HTERT RPE-1 (cell line): Measurements from ENCODE around the gene TMEM63B.
"Not testable (repeated sequence)": the region's sequence is repeated elsewhere in the genome, so short reads cannot be mapped to it uniquely, and the experiment has no call there.

ENCODE experiments used
- in situ Hi-C: fragments of 300-500 bp; cut with MboI; formaldehyde crosslinking; loops from 4 replicates; pipeline ENCODE4 v1.14.3; 2020; ENCODE audit warnings: low sequenced_read_pairs

Gene TMEM63B

DNA sequence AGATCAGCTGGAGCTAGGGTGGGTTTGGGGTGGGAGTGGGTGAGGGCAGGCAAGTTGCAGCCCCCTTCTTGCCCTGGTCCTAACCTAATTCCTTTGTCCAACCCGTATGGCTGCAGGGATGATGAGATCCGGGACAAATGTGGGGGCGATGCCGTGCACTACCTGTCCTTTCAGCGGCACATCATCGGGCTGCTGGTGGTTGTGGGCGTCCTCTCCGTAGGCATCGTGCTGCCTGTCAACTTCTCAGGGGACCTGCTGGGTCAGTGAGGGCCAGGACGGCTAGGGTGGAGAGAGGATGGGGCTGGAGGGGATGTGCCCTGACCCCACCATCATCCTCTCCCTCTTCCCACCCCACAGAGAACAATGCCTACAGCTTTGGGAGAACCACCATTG lies 12.0 kb downstream of the TMEM63B start:
- in situ Hi-C loops, result no loop called here

DNA sequence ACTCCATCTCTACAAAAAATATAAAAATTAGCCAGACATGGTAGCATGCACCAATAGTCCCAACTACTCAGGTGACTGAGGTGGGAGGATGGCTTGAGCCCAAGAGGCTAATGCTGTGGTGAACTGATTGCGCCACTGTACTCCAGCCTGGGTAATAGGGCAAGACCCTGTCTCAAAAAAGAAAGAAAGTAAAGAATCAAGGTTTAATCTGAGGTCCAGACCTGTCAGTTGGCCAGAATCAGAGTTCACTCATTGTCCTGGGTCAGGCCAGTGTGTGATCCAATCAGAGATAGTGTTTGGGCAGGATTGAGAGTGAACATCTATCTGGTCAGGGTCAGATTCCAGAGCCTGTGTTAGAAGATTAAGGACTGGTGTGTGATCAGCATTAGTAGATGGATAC lies 15.5 kb downstream of the TMEM63B start:
- in situ Hi-C loops, result no loop called here

DNA sequence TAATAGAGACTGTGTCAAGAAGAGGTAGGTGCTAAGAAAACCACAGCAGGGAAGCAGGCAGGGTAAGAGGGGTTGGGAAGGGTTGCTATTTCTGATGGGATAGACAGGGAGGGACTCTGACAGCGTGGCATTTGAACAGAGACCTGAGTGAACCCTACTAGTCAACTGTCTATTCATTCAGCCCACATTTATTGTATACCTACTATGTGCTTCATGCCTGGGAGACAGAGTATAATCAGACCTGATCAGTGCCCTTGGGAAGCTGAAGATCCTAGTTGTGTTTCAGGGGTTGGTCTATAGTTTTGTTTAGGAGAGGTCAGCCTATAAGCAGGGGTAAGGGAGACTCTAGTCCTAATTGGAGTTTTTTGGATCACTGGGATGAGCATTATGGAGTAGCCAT lies 16.4 kb downstream of the TMEM63B start:
- in situ Hi-C loops, result no loop called here

DNA sequence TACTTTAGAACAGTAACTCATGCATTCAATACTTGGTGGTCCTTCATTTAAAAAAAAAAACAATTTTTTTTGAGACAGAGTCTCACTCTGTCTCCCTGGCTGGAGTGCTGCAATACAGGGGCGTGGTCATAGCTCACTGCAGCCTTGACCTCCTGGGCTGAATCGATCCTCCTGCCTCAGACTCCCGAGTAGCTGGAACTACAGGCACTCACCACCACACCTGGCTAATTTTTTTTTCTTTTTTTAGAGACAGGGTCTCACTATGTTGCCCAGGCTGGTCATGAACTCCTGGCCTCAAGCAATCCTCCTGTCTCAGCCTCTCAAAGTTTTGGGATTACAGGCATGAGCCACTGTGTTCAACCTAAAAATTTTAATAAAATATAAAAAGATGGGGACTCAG lies 17.2 kb downstream of the TMEM63B start:
- in situ Hi-C loops, result not testable (repeated sequence)

DNA sequence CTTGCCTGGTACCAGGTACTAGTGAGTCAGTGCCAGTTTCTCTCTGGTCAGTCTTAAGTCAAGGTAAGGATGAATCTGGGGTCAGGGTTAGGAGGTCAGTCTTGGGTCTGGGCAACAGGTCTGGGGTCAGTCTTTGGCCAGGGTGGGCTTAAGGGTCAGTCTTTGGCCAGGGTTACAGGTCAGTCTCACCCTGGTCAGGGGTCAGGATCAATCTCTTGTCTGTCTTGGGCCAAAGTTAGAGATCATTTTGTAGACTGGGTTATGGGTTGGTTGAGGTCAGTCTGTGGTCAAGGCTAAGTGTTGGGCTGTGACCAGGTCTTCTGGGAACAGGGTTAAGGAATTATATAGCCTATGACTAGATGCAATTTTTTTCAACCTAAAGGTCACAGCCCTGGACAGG lies 18.5 kb downstream of the TMEM63B start:
- in situ Hi-C loops, result no loop called here

DNA sequence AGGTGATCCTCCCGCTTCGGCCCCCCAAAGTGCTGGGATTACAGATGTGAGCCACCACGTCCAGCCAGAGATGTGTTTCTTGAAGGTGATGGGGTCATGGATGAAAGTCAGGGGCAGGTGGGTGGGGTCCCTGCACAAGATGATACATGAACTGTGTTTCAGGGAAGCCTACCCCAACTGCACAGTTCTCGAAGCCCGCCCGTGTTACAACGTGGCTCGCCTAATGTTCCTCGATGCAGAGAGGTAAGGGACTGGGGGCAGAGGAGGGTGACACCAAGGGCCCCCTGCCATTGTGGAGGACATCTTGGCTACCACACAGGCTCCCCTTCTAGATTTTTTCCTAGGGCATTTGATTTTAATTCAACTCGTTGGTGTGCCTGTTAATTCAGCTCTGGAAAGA lies 19.3 kb downstream of the TMEM63B start:
- in situ Hi-C loops, result no loop called here

DNA sequence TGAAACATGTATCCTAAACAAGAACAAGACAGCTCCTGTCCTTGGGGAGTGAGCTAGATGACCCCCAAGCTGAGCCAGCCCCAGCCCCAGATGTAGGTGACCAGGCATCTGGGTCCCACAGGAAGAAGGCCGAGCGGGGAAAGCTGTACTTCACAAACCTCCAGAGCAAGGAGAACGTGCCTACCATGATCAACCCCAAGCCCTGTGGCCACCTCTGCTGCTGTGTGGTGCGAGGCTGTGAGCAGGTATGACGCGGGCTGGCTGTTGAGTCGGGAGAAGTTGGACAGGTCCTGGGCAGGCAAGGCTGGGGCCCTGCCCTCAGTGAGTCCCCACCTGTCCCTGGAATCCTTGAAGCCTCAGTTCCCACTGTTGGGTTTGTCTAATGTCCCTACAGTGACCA lies 19.9 kb downstream of the TMEM63B start:
- in situ Hi-C loops, result no loop called here

DNA sequence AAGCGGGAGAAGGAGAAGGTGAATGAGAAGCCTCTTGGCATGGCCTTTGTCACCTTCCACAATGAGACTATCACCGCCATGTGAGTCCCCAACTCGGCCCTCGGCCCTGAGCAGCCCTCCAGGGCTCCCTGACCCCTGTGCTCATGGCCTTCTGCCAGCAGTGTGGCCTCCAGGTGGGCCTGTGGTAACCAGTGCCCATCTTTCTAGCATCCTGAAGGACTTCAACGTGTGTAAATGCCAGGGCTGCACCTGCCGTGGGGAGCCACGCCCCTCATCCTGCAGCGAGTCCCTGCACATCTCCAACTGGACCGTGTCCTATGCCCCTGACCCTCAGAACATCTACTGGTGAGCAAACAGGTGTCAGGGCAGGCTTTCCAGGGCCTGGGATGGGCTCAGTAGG lies 21.0 kb downstream of the TMEM63B start:
- in situ Hi-C loops, result no loop called here

DNA sequence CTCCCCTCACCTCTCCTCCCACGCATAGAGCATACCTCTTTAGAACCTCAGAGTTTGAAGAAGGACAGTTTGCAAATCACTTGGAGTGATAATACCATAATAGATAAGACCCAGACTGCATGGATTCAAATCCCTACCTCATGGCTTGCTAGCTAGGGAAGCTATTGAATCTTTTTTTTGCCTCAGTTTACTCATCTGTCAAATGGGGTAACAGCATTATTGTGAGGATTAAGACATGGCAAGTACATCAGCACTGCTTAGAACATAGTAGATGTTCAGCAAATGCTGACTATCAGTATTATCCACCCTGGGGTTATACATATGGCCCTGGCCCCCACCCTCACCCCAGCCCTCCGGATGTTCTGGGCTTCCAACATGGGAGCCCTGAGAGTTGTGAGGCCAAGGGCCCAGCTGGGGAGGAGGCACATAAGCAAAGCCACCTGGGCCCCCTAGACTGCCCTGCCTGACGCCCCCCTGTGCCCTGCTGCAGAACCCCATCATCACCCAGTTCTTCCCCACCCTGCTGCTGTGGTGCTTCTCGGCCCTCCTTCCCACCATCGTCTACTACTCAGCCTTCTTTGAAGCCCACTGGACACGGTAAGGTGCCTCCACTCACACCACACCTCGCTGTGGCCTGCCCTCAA lies 22.1 kb downstream of the TMEM63B start:
- in situ Hi-C loops, result no loop called here

DNA sequence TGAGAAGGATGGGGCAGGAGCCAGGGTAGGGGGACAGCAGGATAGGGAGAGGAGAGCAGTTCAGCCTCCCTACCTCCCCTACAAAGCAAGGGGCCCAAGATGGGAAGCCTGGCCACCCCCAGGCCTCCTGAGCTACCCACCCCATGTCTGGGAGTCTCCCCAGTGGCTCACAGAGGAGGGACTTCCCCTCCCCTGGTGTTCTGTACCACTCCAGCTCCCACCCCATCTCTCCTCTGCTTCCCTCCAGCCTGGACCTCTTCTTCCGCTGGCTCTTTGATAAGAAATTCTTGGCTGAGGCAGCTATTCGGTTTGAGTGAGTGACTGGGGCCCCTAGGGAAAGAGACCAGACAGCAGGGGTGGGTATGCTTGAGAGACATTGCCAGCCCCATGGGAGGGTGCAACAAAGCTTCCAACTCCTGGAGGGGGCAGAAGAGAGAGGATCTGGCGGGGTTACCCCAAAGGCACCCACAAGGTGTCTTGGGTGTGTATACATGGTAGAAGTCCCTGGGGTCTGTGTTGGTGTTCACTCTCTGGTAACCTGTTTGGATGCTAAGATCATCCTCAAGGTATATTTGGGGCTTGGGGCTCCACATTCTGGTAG lies 23.1 kb downstream of the TMEM63B start:
- in situ Hi-C loops, result no loop called here

DNA sequence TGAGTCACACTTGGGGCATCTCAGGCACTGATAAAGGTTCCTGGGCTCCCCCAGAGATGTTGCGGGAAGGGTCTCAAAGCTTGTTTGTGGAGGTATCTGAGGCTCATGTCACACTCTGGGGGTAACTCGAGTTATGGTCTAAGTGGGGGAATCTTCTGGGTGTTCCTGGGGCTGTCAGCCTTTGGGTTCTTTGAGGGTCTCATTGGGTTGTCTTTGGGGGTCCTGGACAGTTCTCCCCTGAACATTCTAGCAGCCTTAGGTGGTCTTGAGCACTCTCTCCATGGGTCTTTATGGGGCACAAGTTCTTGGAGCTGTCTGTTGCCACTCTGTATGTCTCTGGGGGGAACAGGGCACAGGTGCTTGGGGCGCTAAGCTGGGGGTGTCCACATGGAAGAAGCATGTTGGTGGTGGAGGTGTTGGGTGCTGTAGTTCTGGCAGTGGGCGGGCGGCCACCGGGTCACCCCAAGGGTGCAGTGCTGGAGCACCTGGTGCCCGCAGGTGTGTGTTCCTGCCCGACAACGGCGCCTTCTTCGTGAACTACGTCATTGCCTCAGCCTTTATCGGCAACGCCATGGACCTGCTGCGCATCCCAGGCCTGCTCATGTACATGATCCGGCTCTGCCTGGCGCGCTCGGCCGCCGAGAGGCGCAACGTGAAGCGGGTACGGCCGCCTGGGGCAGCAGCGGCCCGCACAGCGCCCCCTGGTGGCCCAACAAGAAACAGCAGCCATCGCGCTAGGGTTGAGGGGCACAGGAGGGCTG lies 24.2 kb downstream of the TMEM63B start:
- in situ Hi-C loops, result no loop called here

DNA sequence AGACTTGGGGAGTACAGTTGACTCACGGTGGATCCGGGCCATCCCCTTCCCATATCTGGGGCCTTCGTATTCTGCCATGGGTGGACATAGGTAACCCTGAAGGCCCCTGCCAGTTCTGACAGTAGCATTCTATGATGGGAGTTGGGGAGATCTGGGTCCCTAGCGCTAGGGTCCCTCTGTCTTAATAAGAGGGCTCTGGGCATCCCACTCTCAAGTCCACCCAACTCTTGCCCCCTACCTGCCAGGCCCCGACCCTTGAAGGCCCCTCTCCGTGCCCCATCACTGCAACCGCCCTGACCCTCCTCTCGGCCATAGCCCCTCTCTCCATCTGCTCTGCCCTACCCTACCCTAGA lies 24.7 kb downstream of the TMEM63B start:
- in situ Hi-C loops, result no loop called here

DNA sequence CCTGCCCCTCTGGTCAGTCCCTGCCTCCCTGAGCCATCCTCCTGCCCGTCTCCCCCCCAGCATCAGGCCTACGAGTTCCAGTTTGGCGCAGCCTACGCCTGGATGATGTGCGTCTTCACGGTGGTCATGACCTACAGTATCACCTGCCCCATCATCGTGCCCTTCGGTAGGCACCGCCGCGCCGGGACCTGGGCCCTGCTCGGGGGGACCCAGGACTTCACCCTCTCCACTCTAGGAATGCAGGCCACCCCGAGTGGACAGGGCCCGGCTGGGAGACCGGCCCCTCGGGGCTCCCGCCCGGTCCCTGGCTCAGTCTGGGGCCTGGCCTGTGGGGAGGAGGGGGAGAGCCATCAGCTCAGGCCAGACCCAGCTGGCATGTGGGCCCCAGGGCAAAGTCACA lies 25.2 kb downstream of the TMEM63B start:
- in situ Hi-C loops, result no loop called here

DNA sequence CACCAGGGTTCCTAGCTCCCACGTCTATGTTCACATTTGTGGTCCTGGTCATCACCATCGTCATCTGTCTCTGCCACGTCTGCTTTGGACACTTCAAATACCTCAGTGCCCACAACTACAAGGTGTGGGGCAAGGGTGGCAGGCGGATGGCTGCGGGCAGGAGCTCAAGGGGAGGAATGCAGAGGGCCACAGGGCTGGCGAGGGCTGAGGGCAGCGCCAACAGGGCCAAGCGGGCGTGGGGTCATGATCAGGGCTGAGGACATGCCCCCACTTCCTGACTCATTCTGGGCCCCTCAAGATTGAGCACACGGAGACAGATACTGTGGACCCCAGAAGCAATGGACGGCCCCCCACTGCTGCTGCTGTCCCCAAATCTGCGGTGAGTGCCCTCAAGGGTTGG lies 26.7 kb downstream of the TMEM63B start:
- in situ Hi-C loops, result no loop called here

DNA sequence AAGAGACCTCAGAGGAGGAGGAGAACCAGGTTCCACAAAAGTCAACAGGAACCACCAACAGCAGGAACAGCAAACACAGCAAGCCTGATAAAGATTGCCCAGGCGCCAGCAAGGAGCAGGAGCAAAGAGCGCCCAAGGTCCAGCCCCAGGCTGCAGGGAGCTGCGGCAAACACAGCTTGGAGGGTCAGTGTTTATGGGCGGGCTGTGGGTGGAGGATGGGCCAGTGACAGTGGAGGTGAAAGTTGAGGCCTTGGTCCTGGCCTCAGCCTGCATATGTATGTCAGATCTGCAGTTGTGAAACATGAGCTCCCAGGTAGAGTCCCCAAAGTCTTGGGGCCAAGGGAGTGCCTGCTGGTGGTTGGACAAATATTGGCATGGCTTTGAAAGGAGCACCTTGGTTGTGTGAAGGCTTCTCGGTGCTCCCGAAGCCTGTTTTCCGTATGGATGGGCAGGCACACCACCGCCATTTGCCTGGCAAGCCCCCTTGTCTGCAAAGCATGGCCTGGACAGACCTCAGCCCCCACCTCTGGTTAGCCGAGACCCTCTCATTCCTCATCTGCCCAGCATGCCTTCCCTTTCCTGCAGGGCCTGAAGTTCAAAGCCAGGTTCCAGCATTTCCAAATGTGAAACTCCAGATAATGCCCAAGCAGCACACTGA lies 29.3 kb downstream of the TMEM63B start:
- in situ Hi-C loops, result no loop called here

DNA sequence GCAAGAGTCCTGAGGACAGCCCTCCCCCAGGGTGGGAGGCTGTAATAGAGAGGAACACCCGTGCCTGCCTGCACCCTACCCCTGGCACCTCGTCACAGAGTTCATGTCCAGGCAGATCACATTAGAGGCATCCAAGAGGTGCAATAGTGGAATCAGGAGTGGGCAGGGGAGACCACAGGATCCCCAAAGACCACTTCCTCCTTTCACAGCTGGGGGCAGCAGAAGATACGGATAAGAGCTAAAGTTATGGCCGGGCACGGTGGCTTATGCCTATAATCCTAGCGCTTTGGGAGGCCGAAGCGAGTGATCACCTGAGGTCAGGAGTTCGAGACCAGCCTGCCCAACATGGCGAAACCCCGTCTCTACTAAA lies 29.8 kb downstream of the TMEM63B start:
- in situ Hi-C loops, result no loop called here

DNA sequence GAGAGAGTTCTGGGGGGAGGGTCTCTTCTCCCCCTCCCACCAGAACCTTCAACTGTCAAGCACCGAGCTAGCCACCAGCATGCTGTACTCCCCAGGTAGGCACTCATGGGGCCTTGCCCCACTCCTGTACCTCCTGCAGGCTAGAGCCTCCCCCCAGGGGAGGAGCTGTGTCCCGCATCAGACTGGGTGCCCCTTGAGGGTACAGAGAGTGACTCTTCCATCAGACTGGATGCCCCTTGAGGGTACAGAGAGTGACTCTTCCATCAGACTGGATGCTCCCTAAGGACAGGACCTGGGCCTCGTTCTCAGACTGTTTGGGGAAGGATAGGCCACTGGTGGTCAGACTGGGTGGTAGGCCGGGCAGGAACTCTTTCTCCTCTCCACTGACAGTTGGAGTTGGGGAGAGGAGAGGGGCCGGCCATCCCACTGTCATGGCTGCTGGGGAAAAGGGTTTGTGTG lies 31.4 kb downstream of the TMEM63B start, which contains the start of gene CAPN11:
CAPN11 (plus strand) TSS at position 51 of the 459 bp plus-strand sequence; CDS start at position 80, 29 bp downstream.
- in situ Hi-C loops, result no loop called here

DNA sequence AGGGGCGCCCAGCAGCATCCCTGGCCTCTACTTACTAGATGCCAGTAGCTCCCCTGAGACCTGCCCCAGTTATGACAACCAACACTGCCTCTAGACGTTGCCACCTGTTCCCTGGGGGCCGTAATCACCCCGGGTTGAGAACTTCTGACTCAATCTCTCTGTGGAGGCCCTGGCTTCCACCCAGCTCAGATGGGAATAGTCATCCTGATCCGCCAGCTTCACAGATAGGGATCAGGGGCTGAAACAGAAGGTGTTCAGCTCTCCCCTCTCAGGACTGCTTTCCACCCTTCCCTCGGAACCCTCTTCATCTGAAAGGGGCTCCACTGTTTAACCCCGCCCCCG lies 34.6 kb downstream of the TMEM63B start:
- in situ Hi-C loops, result no loop called here

DNA sequence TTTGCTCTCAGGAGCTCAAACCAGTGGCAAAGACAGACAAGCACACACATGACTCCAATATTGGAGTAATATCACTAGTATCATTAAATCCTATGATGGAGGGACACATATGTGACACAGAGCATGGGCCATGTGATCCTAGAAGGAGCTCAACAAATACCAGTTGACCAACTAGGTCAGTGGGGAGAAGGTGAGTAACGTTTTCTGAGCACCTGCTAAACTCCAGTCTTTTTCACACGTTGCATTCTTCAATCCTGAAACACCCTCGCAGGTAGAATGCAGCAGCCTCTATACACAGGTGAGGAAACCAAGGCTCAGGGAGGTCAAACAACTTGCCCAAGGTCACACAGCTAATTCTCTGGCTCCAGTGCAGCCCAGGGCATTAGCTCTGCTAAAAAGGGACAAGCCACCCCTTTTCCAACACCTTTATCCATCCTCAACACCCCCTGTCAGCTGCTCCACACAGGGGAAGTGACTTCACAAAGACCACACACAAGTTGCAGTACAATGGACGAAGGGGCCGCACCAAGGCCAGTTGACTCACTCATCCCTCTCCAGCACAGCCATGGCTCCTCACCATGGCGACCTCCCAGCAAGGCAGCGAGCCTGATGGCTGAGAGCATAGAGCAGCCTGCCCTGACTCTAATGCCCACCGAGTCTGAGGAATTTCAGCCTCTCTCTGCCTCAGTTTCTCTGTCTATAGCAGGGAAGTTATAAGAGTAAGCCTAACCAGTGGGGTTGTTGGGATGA lies 35.7 kb downstream of the TMEM63B start:
- in situ Hi-C loops, result no loop called here

DNA sequence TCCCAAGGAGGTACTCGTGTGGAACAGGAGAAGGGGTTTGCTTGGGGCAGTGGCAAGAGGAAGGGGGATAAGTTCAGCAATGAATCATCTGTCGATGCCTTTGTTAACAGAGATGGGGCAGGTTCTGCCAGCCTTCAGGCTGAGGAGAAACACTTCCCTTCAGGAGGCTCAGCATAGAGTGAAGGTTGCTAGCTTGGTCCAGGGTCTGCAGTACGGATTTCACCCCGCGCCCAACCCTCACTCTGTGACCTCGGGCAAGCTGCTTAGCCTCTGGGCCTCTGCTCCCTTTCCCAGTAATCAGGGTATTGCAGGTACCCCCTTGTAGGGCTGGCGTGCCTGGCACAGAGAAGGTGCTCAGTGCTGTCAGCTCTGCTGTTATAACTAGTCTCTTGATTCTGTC lies 38.8 kb downstream of the TMEM63B start:
- in situ Hi-C loops, result no loop called here

DNA sequence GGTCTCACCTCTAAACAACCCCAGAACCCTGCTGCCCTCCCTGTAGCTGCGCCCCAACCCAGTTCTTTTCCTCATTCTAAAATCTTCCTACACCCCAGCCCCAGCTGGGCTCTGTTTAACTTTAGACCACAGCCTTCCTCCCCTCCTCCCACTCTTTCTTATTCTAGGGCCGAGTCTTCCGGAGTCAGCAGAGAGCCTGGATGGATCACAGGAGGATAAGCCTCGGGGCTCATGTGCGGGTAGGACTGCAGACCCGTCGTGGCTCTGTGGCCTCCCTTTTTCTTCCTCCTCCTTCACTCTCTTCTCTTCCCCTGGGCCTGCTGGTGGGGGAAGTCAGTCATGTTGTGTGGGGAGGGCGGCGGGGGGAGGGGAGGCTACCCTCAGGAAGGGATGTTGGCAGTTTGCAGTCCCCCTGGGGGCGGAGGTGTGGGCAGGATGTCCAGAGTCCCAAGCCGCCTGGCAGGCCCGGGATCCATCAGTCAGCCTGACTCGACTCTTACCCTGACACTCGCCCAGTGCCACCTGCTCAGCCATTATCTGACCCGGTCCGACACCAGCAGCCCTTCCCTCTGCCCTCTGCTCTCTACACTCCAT lies 39.3 kb downstream of the TMEM63B start:
- in situ Hi-C loops, result no loop called here
